Upper lobe of right lung (tissue), 1 donor: ENCODE results near the gene RBPJL. TPM values are rescaled to one million over a fixed set of nuclear protein-coding genes. Genes with fewer than 3 reads are reported as not detected.

ENCODE experiments used
- ATAC-seq: fragments of 200-7000 bp; cut with Tn5 transposase; one replicate; pipeline ENCODE4 v1.9.1; 2020; ENCODE audit warnings: mild to moderate bottlenecking, moderate library complexity
- DNase-seq: peaks from one replicate; pipeline ENCODE4 v3.0.0-alpha.2; 2020
- H3K27ac ChIP-seq: fragments of 200-600 bp; one replicate; pipeline ENCODE4 v1.8.0; 2022
- H3K27me3 ChIP-seq: fragments of 200-600 bp; one replicate; pipeline ENCODE4 v1.8.0; 2022; ENCODE audit warnings: mild to moderate bottlenecking
- H3K36me3 ChIP-seq: fragments of 200-600 bp; one replicate; pipeline ENCODE4 v1.8.0; 2022
- H3K4me1 ChIP-seq: fragments of 200-600 bp; one replicate; pipeline ENCODE4 v1.8.0; 2022
- H3K4me3 ChIP-seq: fragments of 200-600 bp; one replicate; pipeline ENCODE4 v1.8.0; 2022; ENCODE audit warnings: mild to moderate bottlenecking
- H3K9me3 ChIP-seq: fragments of 200-600 bp; one replicate; pipeline ENCODE4 v1.8.0; 2022
- CTCF ChIP-seq: fragments of 200-600 bp; IDR thresholded peaks from one replicate; pipeline ENCODE4 v1.8.0; 2022; ENCODE audit warnings: antibody characterized with exemption
- intact Hi-C: fragments of 100-400 bp; cut with DNase I; formaldehyde crosslinking; loops from one replicate; pipeline ENCODE4 v1.11.0; 2022
- total RNA-seq: library from RNA; stranded (reverse); fragmentation: NEBNext Ultra II Directional; extraction: Animal tissue kit (Norgen Biotek cat#: 25700); gene quantifications from one replicate; pipeline ENCODE4 v1.2.1, GENCODE V29; 2021
- donor health status: DM: no; HTN: yes; CAD: no; lungs with severe emphysema.

The RBPJL gene
- total RNA-seq, 1 donor from 2014 or later, result not detected

GRCh38 chr20:45325371-45325770 lies 18.7 kb downstream of the RBPJL start:
- DNase-seq (no peak), ATAC-seq (no peak)
- no peaks in the 10 kb centered on the region for H3K9me3 ChIP-seq
- H3K27me3 ChIP-seq, result no peaks in the 10 kb centered on the region
- no peak for TF ChIP-seq CTCF
- H3K36me3 ChIP-seq, result peaks cover 54% of the 10 kb centered on the region
- intact Hi-C loops, result no loop called here
- no peak overlapping the region for H3K27ac ChIP-seq
- H3K4me3 ChIP-seq, result no peak overlapping the region
- H3K4me1 ChIP-seq, result no peaks in the 10 kb centered on the region

- H3K27me3 ChIP-seq, result no peaks in the 10 kb centered on the region
- peaks cover 85% of the 10 kb centered on the region for H3K36me3 ChIP-seq
- H3K4me3 ChIP-seq, result no peak overlapping the region
- intact Hi-C loops, result no loop called here
- ATAC-seq (no peak), DNase-seq (no peak)
- no peaks in the 10 kb centered on the region for H3K4me1 ChIP-seq
- no peak for TF ChIP-seq CTCF
- H3K9me3 ChIP-seq, result no peaks in the 10 kb centered on the region
- H3K27ac ChIP-seq, result no peak overlapping the region
Observed at GRCh38 chr20:45328451-45328850, 21.8 kb downstream of the RBPJL start.

- intact Hi-C loops, result no loop called here
- Histone ChIP-seq H3K4me3 (no peak overlapping the region), H3K4me1 (no peaks in the 10 kb centered on the region), H3K27me3 (no peaks in the 10 kb centered on the region), H3K9me3 (no peaks in the 10 kb centered on the region), H3K36me3 (peaks cover 97% of the 10 kb centered on the region), H3K27ac (no peak overlapping the region)
- no peak for TF ChIP-seq CTCF
- ATAC-seq (peak; percentile 72), DNase-seq (peak; percentile 78)
Observed at GRCh38 chr20:45329497-45330319, 23.1 kb downstream of the RBPJL start.

- Histone ChIP-seq H3K4me3 (no peak overlapping the region), H3K27me3 (no peaks in the 10 kb centered on the region), H3K27ac (no peak overlapping the region), H3K4me1 (no peaks in the 10 kb centered on the region), H3K9me3 (no peaks in the 10 kb centered on the region), H3K36me3 (peaks cover 98% of the 10 kb centered on the region)
- ATAC-seq (no peak), DNase-seq (no peak)
- TF ChIP-seq CTCF, result no peak
- intact Hi-C loops, result no loop called here
Observed at GRCh38 chr20:45330476-45330875, 23.8 kb downstream of the RBPJL start.

- intact Hi-C loops, result no loop called here
- Histone ChIP-seq H3K9me3 (no peaks in the 10 kb centered on the region), H3K27ac (peak overlapping the region; percentile 66), H3K4me3 (no peak overlapping the region), H3K36me3 (peaks cover 64% of the 10 kb centered on the region), H3K27me3 (no peaks in the 10 kb centered on the region), H3K4me1 (peaks cover 48% of the 10 kb centered on the region)
- peak; percentile 38 for ATAC-seq
- DNase-seq, result no peak
- no peak for TF ChIP-seq CTCF
Observed at GRCh38 chr20:45336530-45337366, 30.1 kb downstream of the RBPJL start.
